NCI-H1694 treated with DMSO at 0.1 percent for 48 hours (cell line): ENCODE data around the gene CA5A.
A peak's percentile ranks its signal among the peaks of the same experiment; 100 is the strongest.
"Not testable (repeated sequence)": the region's sequence is repeated elsewhere in the genome, so short reads cannot be mapped to it uniquely, and the experiment has no call there.

Experiments used
- DNase-seq: peaks from one replicate; lab custom pipeline; 2025; lab: John Stamatoyannopoulos, UW

Gene CA5A

DNA sequence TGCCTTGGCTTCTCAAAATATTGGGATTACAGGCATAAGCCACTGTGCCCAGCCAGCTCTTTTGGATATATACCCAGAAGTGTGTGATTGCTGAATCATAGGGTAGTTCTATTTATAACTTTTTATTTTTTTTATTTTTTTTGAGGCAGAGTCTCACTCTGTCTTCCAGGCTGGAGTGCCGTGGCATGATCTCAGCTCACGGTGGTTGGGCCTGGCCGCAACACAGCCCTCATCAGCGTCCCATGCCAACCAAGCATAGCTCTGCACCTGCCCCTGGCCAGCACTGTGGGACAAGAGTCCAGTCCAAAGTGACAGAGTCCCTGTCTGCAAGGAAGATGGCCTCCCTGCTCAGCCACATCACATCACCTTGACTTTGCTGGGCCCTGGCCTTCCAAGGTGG lies 42.3 kb downstream of the CA5A start:
- DNase-seq, result not testable (repeated sequence)

DNA sequence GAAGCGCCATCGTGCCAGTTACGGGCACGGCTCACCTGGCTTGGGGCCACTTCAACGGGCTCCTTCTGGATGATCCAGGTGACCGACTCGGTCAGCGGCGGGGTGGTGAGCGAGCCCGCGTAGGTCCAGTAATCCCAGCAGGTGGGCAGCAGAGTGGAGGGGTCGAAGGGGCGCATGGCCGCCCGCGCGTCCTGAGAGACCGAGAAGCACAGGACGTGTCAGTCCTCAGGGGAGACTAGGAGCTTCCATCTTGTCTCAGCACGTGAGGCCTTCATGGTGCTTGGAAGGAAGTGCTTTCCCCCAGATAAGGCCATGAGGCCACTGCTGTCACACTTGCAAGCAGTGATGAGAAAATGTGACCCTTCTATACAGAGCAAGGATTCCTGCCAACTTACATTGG lies 44.6 kb downstream of the CA5A start:
- no peak for DNase-seq

DNA sequence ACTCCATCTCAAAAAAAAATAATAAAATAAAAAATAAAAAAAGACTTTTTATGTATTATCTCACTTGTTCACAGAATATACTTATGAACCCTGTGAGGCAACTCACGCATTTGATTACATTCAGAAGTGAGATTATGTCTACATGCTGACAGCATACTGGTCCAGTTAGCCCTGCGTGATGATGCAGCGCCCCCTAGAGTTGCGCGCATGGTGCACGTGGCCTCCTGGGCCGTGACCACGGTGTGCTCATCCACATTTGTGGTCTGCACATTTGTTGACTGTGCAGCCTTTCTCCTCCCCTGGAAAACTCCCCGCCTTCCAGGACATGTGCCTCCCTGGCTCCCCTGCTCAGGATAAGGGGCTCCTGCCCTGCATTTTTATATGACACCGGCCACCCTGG lies 46.6 kb downstream of the CA5A start:
- DNase-seq, result not testable (repeated sequence)

DNA sequence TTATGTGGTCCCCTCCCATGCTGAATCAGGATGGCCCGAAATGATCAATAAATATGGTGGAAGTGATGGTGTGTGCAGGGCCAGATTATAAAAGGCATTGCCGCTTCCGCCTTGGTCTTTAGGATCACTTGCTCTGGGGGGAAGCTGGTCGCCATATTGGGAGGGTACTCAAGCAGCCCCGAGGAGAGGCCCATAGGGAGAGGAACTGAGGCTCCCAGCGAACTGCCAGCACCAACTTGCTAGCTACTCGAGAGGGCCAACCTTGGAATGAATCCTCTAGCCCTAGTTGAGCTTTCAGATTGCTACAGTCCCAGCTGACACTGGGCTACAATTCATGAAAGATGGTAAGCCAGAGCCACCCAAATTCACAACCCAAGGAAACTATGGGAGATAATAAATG lies 48.0 kb downstream of the CA5A start:
- DNase-seq, result not testable (repeated sequence)

DNA sequence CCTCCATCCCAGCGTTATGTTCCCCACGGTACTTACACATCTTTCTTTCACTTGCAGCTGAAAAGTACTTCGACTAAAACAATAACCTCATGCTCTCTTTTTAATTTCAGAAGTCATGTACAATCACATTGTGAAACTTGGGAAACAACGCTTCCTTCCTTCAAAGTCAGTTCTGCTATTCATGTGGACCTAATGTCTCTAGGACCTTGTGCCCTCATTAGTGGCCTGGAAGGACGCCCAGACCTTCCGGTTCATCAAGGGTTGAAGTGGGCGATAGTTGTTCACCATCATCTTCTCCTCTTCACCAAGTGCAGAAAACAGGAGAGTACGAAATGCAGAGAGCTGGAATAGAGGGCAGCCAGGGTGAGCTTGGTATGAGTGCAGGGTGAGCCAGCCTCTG lies 48.4 kb downstream of the CA5A start:
- DNase-seq, result not testable (repeated sequence)

DNA sequence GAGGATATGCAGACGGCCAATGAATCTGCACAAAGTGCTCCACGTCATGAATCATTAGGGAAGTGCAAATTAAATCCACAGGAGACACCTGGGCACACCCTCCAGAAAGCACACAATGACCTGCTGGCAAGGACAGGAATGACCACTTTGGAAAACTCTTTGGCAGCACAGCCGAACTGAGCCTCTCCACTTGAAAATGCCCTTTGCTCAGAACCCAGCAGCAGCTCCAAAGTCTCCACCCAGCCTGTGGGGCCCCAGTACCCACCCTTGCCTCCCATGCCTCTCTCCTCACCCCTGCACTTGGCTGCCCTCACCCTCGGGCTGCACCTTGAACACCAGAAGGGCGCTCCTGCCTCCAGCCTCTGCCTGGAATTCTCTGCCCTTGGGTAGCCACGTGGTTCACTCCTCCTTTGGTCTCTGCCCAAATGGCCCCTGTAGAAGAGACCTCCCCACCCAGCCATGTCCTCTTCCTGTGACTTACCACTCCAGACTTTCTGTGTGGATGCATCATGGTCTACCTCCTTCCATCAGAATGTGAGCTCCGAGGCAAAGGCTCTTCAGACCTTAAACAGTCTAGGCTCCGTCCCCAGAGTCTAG lies 50.9 kb downstream of the CA5A start:
- DNase-seq, result not testable (repeated sequence)

DNA sequence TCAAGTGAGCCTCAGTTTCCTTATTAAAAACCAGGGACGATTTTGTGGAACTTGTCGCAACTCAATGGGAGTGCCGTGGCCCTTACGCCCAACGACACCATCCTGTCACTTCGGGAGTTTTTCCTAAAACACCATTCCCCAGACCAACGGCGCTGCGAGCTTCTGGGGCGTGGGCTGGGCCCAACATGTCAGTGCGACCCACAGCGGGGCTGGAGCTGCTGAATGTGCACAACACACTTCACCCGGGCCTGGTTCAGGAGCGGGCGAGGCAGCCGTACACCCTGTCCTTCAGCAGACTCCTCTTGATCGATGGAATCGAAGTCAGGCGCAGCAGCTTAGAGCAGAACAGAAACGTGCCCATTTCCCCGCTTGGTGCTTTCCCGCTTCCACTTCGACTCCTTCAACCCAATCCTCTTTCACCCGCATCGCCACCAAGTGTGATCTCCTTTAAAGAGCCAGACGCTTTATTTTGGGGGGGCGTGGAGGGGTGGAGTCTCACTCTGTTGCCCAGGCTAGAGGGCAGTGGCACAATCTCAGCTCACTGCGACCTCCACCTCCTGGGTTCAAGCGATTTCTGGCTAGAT lies 53.8 kb downstream of the CA5A start:
- no peak for DNase-seq

DNA sequence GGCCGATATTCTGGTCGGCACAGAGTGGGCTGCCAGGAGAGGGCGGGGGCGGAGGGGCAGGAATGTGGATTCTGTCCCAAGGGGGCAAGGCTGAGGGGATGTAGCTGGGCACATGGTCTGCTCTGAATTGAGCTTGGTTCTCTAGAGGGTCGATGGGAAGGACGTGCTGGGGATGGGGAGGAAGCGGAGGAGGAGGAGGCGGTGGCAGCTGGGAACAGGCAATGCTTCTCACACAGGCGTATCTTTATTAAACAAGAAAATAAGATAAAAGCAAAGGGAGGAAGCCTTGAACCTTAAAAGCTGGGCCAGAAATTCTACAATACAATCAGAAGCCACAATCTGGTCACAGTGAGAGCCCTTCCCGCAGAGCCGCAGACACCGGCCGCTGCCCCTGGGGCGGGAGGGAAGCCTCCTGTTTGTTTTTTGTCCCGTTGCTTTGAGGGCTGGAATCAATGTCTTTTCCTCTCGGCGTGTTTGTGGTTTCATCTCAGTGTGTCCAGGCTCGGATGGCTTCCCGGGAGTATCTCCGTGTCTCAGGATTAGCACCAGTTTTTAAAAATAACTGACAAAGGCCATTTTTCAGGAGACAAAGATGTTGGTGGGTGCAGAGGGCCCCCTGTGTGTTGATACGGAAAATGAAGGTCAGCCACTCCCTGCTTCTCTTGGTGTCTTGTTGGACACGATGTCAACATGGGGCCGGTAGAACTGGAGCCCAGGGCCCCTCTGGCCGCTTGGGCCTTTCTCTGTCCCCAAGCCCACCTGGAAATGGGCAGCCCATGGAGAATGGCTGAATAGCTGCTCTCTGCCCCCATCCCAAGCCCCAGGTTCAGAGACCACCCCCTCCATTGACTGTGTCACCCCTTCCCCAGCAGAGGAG lies 54.8 kb downstream of the CA5A start:
- no peak for DNase-seq

DNA sequence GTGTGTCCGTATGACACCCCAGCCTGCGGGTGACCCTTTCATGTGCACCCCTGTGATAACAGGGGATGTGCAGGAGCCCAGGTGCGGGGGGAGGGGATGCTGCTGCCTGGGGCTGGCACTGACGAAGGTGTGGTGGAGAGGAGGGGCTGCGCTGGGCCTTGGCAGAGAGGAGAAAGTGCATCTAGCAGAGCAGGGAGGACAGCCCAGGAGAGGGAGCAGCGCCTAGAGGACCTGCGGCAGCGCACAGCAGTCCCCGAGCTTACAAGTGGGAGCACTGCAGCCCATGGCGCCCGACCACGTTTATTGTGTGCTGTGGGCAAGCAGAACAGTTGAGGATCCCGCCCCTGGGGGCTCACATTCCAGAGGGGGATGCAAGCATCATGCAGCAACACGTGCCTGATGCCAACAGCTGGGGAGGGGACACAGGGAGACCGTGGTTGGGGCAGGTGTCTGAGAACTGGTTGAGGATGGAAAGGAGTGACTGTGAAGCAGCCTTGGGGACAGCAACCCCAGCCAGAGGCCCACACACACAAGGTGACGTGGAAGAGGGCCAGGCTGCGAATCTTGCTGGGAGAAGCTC lies 56.1 kb downstream of the CA5A start:
- DNase-seq, result no peak

DNA sequence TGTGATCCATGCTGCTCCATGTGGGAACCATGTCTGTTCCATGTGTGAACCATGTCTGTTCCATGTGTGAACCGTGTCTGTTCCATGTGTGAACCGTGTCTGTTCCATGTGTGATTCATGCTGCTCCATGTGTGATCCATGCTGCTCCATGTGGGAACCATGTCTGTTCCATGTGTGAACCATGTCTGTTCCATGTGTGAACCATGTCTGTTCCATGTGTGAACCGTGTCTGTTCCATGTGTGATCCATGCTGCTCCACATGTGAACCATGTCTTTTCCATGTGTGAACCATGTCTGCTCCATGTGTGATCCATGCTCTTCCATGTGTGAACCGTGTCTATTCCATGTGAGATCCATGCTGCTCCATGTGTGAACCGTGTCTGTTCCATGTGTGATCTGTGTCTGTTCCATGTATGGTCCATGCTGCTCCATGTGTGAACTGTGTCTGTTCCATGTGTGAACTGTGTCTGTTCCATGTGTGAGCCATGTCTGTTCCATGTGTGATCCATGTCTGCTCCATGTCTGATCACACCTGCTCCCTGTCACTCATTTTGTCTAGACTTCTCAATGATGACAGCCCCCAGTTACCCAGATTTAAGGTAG lies 56.8 kb downstream of the CA5A start:
- not testable (repeated sequence) for DNase-seq

DNA sequence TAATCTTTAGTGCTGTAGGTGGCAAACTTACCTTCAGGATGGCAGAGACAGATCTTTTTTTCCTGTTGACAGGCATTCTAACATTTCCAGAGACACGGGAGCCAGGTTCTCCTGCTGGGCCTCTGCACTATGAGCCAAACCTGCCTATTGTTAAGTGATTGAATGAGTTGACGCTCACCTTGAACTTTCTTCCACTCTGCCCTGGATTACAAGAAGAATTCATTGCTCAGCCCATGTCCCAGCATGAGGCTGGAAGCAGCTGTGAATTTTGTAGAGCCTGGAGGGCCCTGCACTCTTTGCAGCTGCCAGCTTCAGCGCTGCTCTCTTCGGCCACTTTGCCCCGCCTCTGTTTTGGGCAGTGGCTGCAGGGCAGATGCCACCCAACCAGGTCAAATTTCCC lies 57.6 kb downstream of the CA5A start:
- DNase-seq, result no peak

DNA sequence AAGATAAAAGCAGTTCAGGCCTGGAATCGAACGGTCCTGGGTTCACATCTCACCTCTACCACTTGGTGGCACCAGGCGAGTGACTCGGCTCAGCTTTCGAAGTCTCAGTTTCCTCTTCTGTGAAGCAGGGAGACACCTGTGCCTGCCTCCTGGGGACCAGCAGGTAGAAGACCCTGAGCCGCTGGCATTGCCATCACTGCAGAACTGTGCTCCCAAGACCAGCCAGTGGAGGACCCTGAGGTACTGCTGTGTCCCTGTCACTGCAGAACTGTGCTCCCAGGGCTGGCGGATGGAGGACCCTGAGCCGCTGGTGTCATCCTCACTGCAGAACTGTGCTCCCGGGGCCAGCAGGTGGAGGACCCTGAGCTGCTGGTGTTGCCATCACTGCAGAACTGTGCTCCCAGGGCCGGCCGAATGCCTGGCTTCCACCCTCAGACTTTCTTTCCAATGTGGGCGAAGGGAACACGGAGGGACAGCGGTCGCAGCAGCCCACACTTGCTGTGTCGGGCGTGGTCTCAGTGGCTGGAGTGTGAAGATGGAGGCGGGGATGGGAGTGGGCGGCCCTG lies 58.3 kb downstream of the CA5A start:
- no peak for DNase-seq

DNA sequence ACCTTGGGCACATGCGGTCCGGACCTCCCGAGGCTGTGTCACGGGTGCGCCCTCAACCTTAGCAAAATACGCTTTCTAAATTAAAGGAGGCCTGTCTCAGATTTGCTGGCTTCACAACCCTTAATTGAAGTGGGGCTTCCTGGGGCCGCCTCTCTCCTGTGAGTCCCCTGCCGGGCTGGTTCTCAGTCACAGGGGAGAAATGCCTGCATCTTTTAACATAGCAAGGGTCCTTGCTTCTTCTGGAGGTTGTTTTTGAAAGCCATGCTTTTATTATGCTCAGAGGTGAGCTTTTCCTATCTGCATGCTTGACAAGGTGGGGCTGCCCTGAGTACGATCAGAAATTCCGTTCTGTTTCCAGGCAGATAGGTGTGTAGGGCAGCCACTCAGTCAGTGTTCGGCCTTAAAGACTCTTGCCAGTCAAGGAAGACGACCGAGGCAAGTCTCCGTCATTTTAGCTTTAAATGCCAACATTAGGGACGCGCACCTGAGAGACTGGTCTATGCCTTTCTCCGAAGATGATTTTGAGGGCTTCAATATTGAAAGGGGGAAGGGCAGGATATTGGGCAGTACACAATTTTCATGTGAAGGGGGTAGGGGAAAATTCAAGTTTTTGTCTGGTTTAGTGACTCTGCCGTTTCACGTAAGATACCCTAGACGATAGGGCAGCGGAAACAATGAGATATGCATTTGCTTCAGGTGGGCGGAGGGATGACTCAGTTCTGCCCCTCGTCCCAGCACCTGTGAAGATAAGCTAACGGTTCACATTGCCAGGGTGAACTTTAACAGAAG lies 61.5 kb downstream of the CA5A start:
- no peak for DNase-seq

DNA sequence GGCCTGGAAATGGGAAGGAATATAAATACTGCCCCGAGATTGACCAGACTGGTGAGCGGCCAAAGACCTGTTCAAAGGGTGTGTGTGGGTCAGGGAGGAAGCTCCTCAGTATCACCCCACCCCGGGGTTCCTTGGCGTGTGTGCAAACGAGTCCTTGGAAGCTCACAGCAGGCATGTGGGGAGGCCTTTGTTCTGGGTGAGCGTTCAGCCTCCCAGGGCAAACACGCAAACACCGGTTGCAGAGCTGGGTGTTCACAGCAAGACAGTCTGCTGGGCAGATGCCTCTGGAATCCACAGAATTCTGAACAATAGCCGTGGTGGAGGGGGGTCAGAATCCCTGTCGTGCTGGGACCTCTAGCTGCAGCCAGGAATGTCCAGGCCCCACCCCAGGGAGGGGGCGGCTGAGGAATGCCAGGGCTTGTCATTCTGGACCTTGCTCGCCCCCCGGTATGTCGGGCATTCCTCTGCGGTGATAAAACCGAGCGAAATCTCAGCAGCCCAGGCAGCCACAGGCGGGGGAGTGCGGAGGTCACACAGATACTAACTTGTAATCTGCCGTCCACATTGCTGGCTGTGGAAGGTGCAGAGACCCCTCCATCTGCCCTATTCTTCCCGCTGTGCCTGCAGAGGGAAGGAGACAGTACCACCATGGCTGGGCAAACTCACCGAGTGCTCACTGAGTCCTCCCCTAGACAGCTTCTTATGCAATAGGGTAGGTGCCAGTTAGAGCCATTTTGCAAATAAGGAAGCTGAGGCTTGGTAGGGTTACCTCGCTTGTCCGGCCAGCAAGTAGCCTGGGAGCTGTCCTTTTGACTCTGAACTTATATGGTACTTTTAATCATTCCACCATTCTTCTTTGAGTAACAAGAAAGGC lies 65.7 kb downstream of the CA5A start:
- DNase-seq, result not testable (repeated sequence)

DNA sequence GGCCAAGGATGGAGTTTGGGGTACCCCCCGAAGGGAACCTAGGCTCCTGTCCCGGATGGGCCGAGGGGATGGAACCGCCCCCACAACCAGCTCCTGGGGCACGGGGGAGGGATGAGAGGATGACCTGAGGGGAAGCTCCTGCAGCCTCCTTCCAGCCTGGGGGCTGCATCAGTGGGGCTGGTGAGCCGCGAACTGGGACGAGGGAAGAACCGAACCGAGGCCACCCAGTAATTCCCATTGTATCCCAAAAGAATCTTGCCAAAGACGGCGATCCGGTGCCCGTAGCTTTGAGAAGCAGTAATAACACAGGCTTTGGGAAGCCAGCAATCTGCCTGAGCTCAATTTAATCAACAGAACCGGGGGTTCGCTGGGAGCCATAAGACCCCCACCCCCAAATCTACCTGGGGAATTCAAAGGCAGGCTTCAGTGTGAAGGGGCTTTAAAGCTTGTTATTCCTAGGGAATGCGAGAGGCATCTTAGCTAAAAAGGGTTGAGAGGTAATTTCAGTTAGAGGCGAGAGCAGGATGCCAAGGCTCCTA lies 66.4 kb downstream of the CA5A start:
- DNase-seq, result not testable (repeated sequence)

DNA sequence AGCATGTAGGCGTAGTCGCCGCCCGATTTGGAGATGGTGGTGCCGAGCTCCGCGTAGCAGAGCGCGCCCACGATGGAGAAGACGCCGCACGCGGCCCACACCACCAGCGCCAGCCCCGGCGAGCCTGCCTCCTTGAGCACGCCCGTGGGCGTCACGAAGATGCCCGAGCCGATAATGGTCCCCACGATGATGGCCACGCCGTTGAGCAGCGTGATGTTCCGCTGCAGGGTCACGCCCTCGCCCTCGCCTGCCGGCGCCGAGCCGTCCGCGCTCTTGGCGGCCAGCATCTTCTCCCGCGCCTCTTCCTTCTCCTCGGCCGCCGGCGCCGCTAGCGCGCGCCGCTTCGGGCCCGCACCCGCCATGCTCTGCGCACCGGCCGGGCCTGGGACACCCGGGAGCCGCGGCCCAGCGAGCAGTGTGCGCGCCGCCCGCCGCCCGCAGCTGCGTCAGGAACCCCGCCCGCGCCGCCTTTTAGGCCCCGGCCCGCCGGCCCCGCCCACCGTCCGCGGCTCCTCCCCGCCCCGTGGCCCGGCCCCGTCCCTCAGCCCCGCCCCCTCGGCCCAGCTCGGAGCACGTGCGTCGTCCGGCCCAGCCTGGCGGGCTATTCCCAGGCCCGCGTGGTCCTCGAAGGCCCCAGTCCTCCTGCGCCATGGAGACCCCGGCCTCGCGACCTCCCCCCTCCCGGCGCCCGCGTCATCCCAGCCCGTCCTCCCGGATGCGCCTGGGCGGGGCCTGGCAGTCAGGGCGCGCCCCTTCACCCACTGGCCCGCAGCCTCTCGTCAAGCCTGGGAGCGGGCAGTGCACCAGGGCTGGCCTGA lies 67.1 kb downstream of the CA5A start, which contains the start of gene SLC7A5:
Gene SLC7A5, minus strand, starts transcription at position 447 of the 818 bp plus-strand sequence. Its CDS starts 85 bp downstream, at position 362.
- DNase-seq, result not testable (repeated sequence)

DNA sequence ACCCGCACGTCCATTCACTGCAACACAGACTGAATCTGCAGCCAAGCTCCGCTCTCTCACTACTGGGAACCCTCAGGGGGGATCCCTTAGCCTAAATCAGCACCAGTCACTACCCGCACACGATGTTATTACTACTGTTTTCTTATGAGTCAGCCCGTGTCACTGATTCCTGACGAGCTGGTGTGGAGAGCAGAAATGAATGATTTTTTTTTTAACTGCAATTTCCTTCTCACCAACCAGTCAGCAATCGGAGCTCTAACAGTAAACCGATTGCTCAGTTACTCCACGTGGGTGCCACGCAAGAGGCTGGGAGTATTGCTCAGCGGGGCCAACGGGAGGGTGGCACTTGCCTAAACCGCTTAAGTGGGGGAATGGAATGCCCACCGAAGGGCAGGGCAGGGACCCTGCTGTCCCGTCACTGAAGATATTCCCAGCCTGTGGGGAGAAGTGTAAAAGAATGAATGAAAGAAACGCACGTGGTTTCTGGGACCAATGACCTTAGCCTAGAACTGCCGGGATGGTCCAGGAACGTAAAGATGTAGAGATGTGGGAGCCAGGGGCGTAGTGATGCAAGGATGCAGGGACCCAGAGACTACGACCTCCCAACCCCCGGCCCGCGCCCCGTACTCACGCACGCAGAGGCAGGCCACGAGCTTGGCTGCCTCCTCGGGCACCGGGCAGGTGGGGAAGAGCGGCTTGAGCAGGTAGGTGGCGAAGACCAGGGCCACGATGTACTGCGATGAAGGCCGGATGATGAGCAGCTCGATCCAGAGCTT lies 67.9 kb downstream of the CA5A start:
- DNase-seq, result peak; percentile 34

DNA sequence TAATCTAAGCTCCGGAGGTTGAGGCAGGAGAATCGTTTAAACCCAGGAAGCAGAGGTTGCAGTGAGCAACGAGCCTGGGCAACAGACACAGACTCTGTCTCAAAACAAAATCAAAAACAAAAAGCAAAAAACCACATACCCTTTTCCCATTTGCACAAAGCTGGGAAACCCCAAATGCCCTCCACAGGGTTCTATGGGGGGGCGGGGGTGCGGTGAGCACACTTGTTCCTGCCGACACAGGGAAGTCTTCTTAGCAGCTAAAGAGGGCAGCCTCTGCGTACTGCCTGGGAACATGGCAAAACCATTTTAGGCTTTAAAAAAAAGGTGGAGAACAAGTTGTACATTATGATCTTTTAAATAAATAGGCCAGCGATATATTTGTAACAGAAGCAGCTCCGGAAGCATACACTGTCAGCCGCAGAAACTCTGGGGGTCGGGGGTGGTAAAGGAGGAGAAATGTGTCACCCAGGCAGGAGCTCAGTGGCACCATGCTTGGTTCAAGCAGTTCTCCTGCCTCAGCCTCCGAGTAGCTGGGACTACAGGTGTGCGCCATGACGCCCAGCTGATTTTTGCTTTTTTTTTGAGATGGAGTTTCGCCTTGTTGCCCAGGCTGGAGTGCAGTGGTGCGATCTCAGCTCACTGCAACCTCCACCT lies 70.3 kb downstream of the CA5A start:
- DNase-seq, result not testable (repeated sequence)
